Erythroblast (primary cell): ENCODE data around the gene MSI2.

ENCODE experiments used
- GATA1 ChIP-seq: IDR thresholded peaks from 2 replicates; pipeline ENCODE4 v1.6.1; 2011; ENCODE audit warnings: low read depth, mild to moderate bottlenecking, control low read depth, low read length, moderate library complexity
- POLR2A ChIP-seq: IDR thresholded peaks from 2 replicates; pipeline ENCODE4 v1.6.1; 2011; ENCODE audit warnings: mild to moderate bottlenecking, low read length

GRCh38 chr17:57649191-57649590 lies 392.9 kb downstream of the MSI2 start:
- TF ChIP-seq POLR2A (no peak), GATA1 (no peak)
